ENCODE results near the gene ZNF124.

Gene ZNF124

GRCh38 chr1:247119600-247120407 lies 52.0 kb downstream of the ZNF124 start:
- no peak for TF ChIP-seq CREB1 (IDR thresholded peaks at IDR 0.05; ENCODE audit: low read depth)
- TF ChIP-seq USF1 (IDR thresholded peaks at IDR 0.05), result no peak
- TF ChIP-seq CEBPB (IDR thresholded peaks at IDR 0.05), result no peak
- no peak for TF ChIP-seq EP300 (IDR thresholded peaks at IDR 0.05; ENCODE audit: borderline replicate concordance)
- no peak for TF ChIP-seq MAX (IDR thresholded peaks at IDR 0.05)
- TF ChIP-seq ZBTB7A (IDR thresholded peaks at IDR 0.05; ENCODE audit: low read depth), result no peak
- no peak for TF ChIP-seq EGR1 (IDR thresholded peaks at IDR 0.05)
- TF ChIP-seq RAD21 (IDR thresholded peaks at IDR 0.05; ENCODE audit: low read depth), result no peak
- TF ChIP-seq TAF1 (IDR thresholded peaks at IDR 0.05; ENCODE audit: low read depth), result no peak
- TF ChIP-seq TEAD4 (IDR thresholded peaks at IDR 0.05), result no peak
- no peak for TF ChIP-seq REST (IDR thresholded peaks at IDR 0.05; ENCODE audit: low read depth)
- TF ChIP-seq NFIC (IDR thresholded peaks at IDR 0.05), result no peak
- TF ChIP-seq TCF12 (IDR thresholded peaks at IDR 0.05; ENCODE audit: low read depth), result no peak
- no peak for TF ChIP-seq FOXM1 (IDR thresholded peaks at IDR 0.05; ENCODE audit: borderline replicate concordance, low read depth)

GRCh38 chr1:247118946-247119446 lies 52.8 kb downstream of the ZNF124 start:
- no peak for TF ChIP-seq EGR1 (IDR thresholded peaks at IDR 0.05)
- TF ChIP-seq RAD21 (IDR thresholded peaks at IDR 0.05; ENCODE audit: low read depth), result peak; percentile 64

GRCh38 chr1:247115545-247115944 lies 56.3 kb downstream of the ZNF124 start:
- TF ChIP-seq EP300 (IDR thresholded peaks at IDR 0.05; ENCODE audit: borderline replicate concordance) (no peak), ZBTB7A (IDR thresholded peaks at IDR 0.05; ENCODE audit: low read depth) (no peak), YY1 (IDR thresholded peaks at IDR 0.05; ENCODE audit: low read depth) (no peak), EGR1 (IDR thresholded peaks at IDR 0.05) (no peak), TEAD4 (IDR thresholded peaks at IDR 0.05) (no peak)

GRCh38 chr1:247115141-247115510 lies 56.7 kb downstream of the ZNF124 start:
- no peak for TF ChIP-seq TEAD4 (IDR thresholded peaks at IDR 0.05)
- TF ChIP-seq TAF1 (IDR thresholded peaks at IDR 0.05; ENCODE audit: low read depth), result no peak
- TF ChIP-seq MAX (IDR thresholded peaks at IDR 0.05), result no peak
- no peak for TF ChIP-seq REST (IDR thresholded peaks at IDR 0.05; ENCODE audit: low read depth)
- TF ChIP-seq TCF12 (IDR thresholded peaks at IDR 0.05; ENCODE audit: low read depth), result no peak
- no peak for TF ChIP-seq CEBPB (IDR thresholded peaks at IDR 0.05)
- no peak for TF ChIP-seq USF1 (IDR thresholded peaks at IDR 0.05)
- no peak for TF ChIP-seq NFIC (IDR thresholded peaks at IDR 0.05)
- no peak for TF ChIP-seq FOXM1 (IDR thresholded peaks at IDR 0.05; ENCODE audit: borderline replicate concordance, low read depth)
- TF ChIP-seq EGR1 (IDR thresholded peaks at IDR 0.05), result no peak

GRCh38 chr1:247114351-247115140 lies 57.3 kb downstream of the ZNF124 start:
- TF ChIP-seq TEAD4 (IDR thresholded peaks at IDR 0.05) (no peak), RAD21 (IDR thresholded peaks at IDR 0.05; ENCODE audit: low read depth) (no peak)

- TF ChIP-seq TAF1 (IDR thresholded peaks at IDR 0.05; ENCODE audit: low read depth) (no peak), NFIC (IDR thresholded peaks at IDR 0.05) (no peak), YY1 (IDR thresholded peaks at IDR 0.05; ENCODE audit: low read depth) (no peak), REST (IDR thresholded peaks at IDR 0.05; ENCODE audit: low read depth) (no peak), TCF12 (IDR thresholded peaks at IDR 0.05; ENCODE audit: low read depth) (no peak), RAD21 (IDR thresholded peaks at IDR 0.05; ENCODE audit: low read depth) (no peak), USF1 (IDR thresholded peaks at IDR 0.05) (no peak), MAX (IDR thresholded peaks at IDR 0.05) (no peak), CREB1 (IDR thresholded peaks at IDR 0.05; ENCODE audit: low read depth) (no peak), TEAD4 (IDR thresholded peaks at IDR 0.05) (no peak), EGR1 (IDR thresholded peaks at IDR 0.05) (no peak), CEBPB (IDR thresholded peaks at IDR 0.05) (no peak), EP300 (IDR thresholded peaks at IDR 0.05; ENCODE audit: borderline replicate concordance) (no peak), FOXM1 (IDR thresholded peaks at IDR 0.05; ENCODE audit: borderline replicate concordance, low read depth) (no peak), ZBTB7A (IDR thresholded peaks at IDR 0.05; ENCODE audit: low read depth) (no peak)
Observed at GRCh38 chr1:247113733-247114271, 58.0 kb downstream of the ZNF124 start.

Data from Ishikawa (cell line).